Measurements from ENCODE around the gene PPM1L. TPM values are rescaled to one million over a fixed set of nuclear protein-coding genes. Genes with fewer than 3 reads are reported as not detected.

Gene PPM1L
- total and polyA plus RNA-seq, 2 of the 13 experiments (the other 11 are each of a cell fraction or from before 2014, with no cell fraction given): 0.22 to 1.4 TPM

DNA sequence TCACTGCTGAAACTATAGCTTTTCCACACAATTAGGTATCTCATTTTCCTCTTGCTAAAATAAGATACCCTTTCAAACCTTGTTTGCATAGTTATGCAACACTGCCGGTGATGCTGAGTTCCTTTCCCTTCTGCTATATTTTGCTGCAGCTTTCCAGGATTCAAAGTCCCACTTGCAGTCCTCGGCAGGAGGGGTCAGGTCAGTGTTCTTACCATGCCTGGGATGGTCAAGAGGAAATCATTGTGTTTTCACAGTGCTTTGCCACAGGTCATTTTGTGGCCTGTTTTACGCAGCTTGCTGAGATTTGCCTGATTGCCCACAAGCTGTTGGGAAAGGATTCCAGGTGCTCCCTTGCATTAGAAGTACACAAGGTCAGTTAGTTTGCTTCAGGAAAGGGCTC, 192.2 kb downstream of the PPM1L start (continued):
- TF ChIP-seq, protein P1, sequence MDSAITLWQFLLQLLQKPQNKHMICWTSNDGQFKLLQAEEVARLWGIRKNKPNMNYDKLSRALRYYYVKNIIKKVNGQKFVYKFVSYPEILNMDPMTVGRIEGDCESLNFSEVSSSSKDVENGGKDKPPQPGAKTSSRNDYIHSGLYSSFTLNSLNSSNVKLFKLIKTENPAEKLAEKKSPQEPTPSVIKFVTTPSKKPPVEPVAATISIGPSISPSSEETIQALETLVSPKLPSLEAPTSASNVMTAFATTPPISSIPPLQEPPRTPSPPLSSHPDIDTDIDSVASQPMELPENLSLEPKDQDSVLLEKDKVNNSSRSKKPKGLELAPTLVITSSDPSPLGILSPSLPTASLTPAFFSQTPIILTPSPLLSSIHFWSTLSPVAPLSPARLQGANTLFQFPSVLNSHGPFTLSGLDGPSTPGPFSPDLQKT (CRISPR knock-in tag; IDR thresholded peaks at IDR 0.05; ENCODE audit: borderline replicate concordance): no peak
- TF ChIP-seq ZNF124 (CRISPR knock-in tag; IDR thresholded peaks at IDR 0.05) (peak; percentile 89), ZNF557 (CRISPR knock-in tag; IDR thresholded peaks at IDR 0.05) (no peak), SALL1 (CRISPR knock-in tag; IDR thresholded peaks at IDR 0.05) (peak; percentile 82), TCF7 (IDR thresholded peaks at IDR 0.05; ENCODE audit: low read depth) (peak; percentile 16; the same call in 1 of the 2 replicates), TBL1XR1 (IDR thresholded peaks at IDR 0.05; ENCODE audit: borderline replicate concordance, low read length, partially characterized antibody) (peak; percentile 41), FOXK1 (CRISPR knock-in tag; IDR thresholded peaks at IDR 0.05; ENCODE audit: borderline replicate concordance, low read depth) (peak; percentile 42; the same call in 1 of the 2 replicates), GATAD2A (CRISPR knock-in tag; IDR thresholded peaks at IDR 0.05) (peak; percentile 66), SOX5 (CRISPR knock-in tag; IDR thresholded peaks at IDR 0.05; ENCODE audit: borderline replicate concordance) (peak; percentile 59), NCOR1 (IDR thresholded peaks at IDR 0.05; ENCODE audit: borderline replicate concordance, low read length) (0 out of 2 replicates have a peak, but pooled peaks have one; percentile 33), RARG (CRISPR knock-in tag; IDR thresholded peaks at IDR 0.05; ENCODE audit: low read depth) (no peak), LCORL (IDR thresholded peaks at IDR 0.05) (no peak), LCORL (CRISPR knock-in tag; IDR thresholded peaks at IDR 0.05) (peak; percentile 82), ZNF251 (CRISPR knock-in tag; IDR thresholded peaks at IDR 0.05) (no peak), HOMEZ (CRISPR knock-in tag; IDR thresholded peaks at IDR 0.05; ENCODE audit: low read depth) (peak; percentile 81; the same call in 1 of the 2 replicates), KDM1A (CRISPR knock-in tag; IDR thresholded peaks at IDR 0.05) (0 out of 2 replicates have a peak, but pooled peaks have one; percentile 52), DRAP1 (CRISPR knock-in tag; IDR thresholded peaks at IDR 0.05) (0 out of 2 replicates have a peak, but pooled peaks have one; percentile 17), HDAC2 (CRISPR knock-in tag; IDR thresholded peaks at IDR 0.05) (peak; percentile 81)
- TF ChIP-seq, protein P2, sequence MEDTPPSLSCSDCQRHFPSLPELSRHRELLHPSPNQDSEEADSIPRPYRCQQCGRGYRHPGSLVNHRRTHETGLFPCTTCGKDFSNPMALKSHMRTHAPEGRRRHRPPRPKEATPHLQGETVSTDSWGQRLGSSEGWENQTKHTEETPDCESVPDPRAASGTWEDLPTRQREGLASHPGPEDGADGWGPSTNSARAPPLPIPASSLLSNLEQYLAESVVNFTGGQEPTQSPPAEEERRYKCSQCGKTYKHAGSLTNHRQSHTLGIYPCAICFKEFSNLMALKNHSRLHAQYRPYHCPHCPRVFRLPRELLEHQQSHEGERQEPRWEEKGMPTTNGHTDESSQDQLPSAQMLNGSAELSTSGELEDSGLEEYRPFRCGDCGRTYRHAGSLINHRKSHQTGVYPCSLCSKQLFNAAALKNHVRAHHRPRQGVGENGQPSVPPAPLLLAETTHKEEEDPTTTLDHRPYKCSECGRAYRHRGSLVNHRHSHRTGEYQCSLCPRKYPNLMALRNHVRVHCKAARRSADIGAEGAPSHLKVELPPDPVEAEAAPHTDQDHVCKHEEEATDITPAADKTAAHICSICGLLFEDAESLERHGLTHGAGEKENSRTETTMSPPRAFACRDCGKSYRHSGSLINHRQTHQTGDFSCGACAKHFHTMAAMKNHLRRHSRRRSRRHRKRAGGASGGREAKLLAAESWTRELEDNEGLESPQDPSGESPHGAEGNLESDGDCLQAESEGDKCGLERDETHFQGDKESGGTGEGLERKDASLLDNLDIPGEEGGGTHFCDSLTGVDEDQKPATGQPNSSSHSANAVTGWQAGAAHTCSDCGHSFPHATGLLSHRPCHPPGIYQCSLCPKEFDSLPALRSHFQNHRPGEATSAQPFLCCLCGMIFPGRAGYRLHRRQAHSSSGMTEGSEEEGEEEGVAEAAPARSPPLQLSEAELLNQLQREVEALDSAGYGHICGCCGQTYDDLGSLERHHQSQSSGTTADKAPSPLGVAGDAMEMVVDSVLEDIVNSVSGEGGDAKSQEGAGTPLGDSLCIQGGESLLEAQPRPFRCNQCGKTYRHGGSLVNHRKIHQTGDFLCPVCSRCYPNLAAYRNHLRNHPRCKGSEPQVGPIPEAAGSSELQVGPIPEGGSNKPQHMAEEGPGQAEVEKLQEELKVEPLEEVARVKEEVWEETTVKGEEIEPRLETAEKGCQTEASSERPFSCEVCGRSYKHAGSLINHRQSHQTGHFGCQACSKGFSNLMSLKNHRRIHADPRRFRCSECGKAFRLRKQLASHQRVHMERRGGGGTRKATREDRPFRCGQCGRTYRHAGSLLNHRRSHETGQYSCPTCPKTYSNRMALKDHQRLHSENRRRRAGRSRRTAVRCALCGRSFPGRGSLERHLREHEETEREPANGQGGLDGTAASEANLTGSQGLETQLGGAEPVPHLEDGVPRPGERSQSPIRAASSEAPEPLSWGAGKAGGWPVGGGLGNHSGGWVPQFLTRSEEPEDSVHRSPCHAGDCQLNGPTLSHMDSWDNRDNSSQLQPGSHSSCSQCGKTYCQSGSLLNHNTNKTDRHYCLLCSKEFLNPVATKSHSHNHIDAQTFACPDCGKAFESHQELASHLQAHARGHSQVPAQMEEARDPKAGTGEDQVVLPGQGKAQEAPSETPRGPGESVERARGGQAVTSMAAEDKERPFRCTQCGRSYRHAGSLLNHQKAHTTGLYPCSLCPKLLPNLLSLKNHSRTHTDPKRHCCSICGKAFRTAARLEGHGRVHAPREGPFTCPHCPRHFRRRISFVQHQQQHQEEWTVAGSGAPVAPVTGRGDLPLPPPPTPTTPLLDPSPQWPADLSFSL (CRISPR knock-in tag; IDR thresholded peaks at IDR 0.05): peak; percentile 35; the same call in 1 of the 2 replicates
- TF ChIP-seq, protein P3, sequence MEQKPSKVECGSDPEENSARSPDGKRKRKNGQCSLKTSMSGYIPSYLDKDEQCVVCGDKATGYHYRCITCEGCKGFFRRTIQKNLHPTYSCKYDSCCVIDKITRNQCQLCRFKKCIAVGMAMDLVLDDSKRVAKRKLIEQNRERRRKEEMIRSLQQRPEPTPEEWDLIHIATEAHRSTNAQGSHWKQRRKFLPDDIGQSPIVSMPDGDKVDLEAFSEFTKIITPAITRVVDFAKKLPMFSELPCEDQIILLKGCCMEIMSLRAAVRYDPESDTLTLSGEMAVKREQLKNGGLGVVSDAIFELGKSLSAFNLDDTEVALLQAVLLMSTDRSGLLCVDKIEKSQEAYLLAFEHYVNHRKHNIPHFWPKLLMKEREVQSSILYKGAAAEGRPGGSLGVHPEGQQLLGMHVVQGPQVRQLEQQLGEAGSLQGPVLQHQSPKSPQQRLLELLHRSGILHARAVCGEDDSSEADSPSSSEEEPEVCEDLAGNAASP (CRISPR knock-in tag; IDR thresholded peaks at IDR 0.05; ENCODE audit: borderline replicate concordance): peak; percentile 71; the same call in 1 of the 2 replicates

Measured in HepG2 (cell line).